Hepatocyte (in vitro differentiated cells): ENCODE results near the gene RETSAT. TPM values are rescaled to one million over a fixed set of nuclear protein-coding genes. Genes with fewer than 3 reads are reported as not detected.
A peak's percentile ranks its signal among the peaks of the same experiment; 100 is the strongest.

Experiments
- DNase-seq: peaks from one replicate; pipeline ENCODE4 v3.0.0-alpha.2; 2016; ENCODE audit warnings: low spot score
- H2AFZ ChIP-seq: fragments of 200-600 bp; sonication (generic); 2 replicates; pipeline ENCODE4 v1.6.0; 2016; ENCODE audit warnings: antibody characterized with exemption, mild to moderate bottlenecking
- H3K27ac ChIP-seq: fragments of 200-600 bp; sonication (generic); 2 replicates; pipeline ENCODE4 v1.5.1; 2016; ENCODE audit warnings: mild to moderate bottlenecking
- H3K27me3 ChIP-seq: fragments of 200-600 bp; sonication (generic); 2 replicates; pipeline ENCODE4 v1.6.1; 2016
- H3K36me3 ChIP-seq: fragments of 200-600 bp; sonication (generic); replicated peaks from 2 replicates; pipeline ENCODE4 v1.5.1; 2016; ENCODE audit warnings: low read depth; ENCODE audit not compliant: insufficient read depth
- H3K4me1 ChIP-seq: fragments of 200-600 bp; sonication (generic); 2 replicates; pipeline ENCODE4 v1.5.1; 2016; ENCODE audit warnings: mild to moderate bottlenecking, moderate library complexity; ENCODE audit not compliant: insufficient read depth
- H3K4me2 ChIP-seq: fragments of 200-600 bp; sonication (generic); 2 replicates; pipeline ENCODE4 v1.6.0; 2016
- H3K4me3 ChIP-seq: fragments of 200-600 bp; sonication (generic); 2 replicates; pipeline ENCODE4 v1.5.1; 2016; ENCODE audit warnings: mild to moderate bottlenecking
- H3K79me2 ChIP-seq: fragments of 200-600 bp; sonication (generic); 2 replicates; pipeline ENCODE4 v1.6.0; 2017; ENCODE audit warnings: mild to moderate bottlenecking
- H3K9me2 ChIP-seq: fragments of 200-600 bp; sonication (generic); replicated peaks from 2 replicates; pipeline ENCODE4 v1.6.0; 2017; ENCODE audit warnings: mild to moderate bottlenecking; ENCODE audit not compliant: insufficient read depth
- H3K9me3 ChIP-seq: fragments of 200-600 bp; sonication (generic); 2 replicates; pipeline ENCODE4 v1.5.1; 2016; ENCODE audit warnings: low read depth, mild to moderate bottlenecking
- H4K20me1 ChIP-seq: fragments of 200-600 bp; sonication (generic); 2 replicates; pipeline ENCODE4 v1.6.0; 2016; ENCODE audit warnings: mild to moderate bottlenecking; ENCODE audit not compliant: insufficient read depth, poor library complexity, severe bottlenecking
- CTCF ChIP-seq: fragments of 200-600 bp; sonication (generic); IDR thresholded peaks from 2 replicates; pipeline ENCODE4 v1.5.1; 2016; ENCODE audit warnings: antibody characterized with exemption, mild to moderate bottlenecking; ENCODE audit not compliant: poor library complexity
- EZH2 ChIP-seq: fragments of 200-600 bp; sonication (generic); IDR thresholded peaks from 2 replicates; pipeline ENCODE4 v1.6.1; 2016; ENCODE audit warnings: antibody characterized with exemption, mild to moderate bottlenecking, borderline replicate concordance
- EZH2phosphoT487 ChIP-seq: fragments of 200-600 bp; sonication (generic); IDR thresholded peaks from one replicate; pipeline ENCODE4 v1.6.1; 2018; ENCODE audit warnings: antibody characterized with exemption, mild to moderate bottlenecking, low read depth, moderate library complexity; ENCODE audit not compliant: unreplicated experiment, severe bottlenecking
- WGBS: methylation state at CpG from one replicate; pipeline ENCODE4 v1.1.6; 2016; ENCODE audit warnings: low lambda C conversion rate; ENCODE audit errors: missing lambda C conversion rate; 5-methylcytosine and 5-hydroxymethylcytosine counted together
- polyA plus RNA-seq: library from polyadenylated mRNA; unstranded; fragments of >200 nt; fragmentation: Nextera tagmentation; extraction: Ambion mirVana; gene quantifications from 2 replicates; pipeline ENCODE4 v1.2.1, GENCODE V29; 2016
- total RNA-seq: library from RNA; depleted of rRNA; stranded (reverse); fragments of >200 nt; gene quantifications from 2 replicates; pipeline ENCODE4 v1.2.3, GENCODE V29; 2014

Gene RETSAT
- total and polyA plus RNA-seq, 2 experiments from 2014 or later: 24.7 to 58.5 TPM

GRCh38 chr2:85329181-85329651 lies 25.1 kb downstream of the RETSAT start:
- Histone ChIP-seq H2AFZ (no peak overlapping the region), H3K36me3 (no peaks in the 10 kb centered on the region), H3K27me3 (no peaks in the 10 kb centered on the region), H3K9me2 (no peaks in the 10 kb centered on the region), H3K9me3 (no peaks in the 10 kb centered on the region), H3K4me2 (peak overlapping the region; percentile 95), H3K79me2 (peaks cover 25% of the 10 kb centered on the region), H3K27ac (no peak overlapping the region), H3K4me3 (no peak overlapping the region), H3K4me1 (peaks cover 9% of the 10 kb centered on the region), H4K20me1 (peaks cover 15% of the 10 kb centered on the region)
- TF ChIP-seq EZH2phosphoT487 (no peak), EZH2 (no peak), CTCF (no peak)
- DNase-seq: no peak

DNA sequence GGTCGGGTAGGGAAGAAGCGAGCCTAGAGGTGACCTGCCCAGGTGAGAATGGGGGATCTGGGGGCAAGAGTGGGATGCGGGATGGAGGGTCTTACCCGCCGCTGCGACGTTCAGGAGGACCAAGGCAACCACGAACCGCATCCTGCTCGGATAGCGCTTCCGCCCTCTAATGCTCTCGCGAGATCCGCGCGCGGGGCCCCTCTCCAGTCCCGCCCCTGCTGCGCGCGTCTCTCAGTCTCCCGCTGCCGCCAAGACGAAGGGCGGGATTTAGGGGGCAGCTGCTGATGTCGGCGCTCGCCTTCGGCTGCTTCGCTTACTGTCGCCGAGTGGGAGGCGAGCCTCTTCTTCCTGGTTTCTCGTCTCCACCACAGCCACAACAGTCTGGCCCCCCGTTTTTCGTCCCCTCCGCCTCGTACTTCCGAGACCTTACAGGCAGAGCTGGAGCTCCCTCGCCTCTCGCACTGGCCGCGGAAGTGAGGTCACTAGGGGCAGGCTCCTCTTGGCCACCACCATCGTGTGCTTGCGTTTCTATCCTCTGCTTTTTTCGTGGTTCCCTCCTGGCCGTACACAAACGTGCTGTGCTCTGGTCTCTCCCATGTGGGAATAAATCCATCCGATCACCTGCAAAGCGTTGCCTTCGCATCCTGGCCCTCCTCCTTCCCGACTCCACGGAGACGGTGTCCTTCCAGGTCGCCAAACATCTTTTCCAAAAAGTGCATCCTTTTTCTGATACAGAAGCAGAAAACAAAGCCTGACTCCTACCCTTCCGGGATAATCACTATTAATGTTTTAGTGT lies 26.3 kb downstream of the RETSAT start, which contains the start of gene TGOLN2:
Gene TGOLN2 (minus strand): TSS at position 168 of the 796 bp plus-strand sequence. CDS start 27 bp downstream, at position 141.
- no peaks in the 10 kb centered on the region for H3K27me3 ChIP-seq
- DNase-seq: peak; percentile 98
- peak within 1 kb of the TSS; percentile 93 for H2AFZ ChIP-seq
- peaks cover 15% of the 10 kb centered on the region for H3K4me1 ChIP-seq
- TF ChIP-seq EZH2 (no peak), CTCF (no peak), EZH2phosphoT487 (no peak)
- no peaks in the 10 kb centered on the region for H3K36me3 ChIP-seq
- peak within 1 kb of the TSS; percentile 57 for H3K4me3 ChIP-seq
- peak within 1 kb of the TSS; percentile 98 for H3K27ac ChIP-seq
- peaks cover 37% of the 10 kb centered on the region for H3K79me2 ChIP-seq
- no peaks in the 10 kb centered on the region for H3K9me2 ChIP-seq
- no peaks in the 10 kb centered on the region for H3K9me3 ChIP-seq
- H4K20me1 ChIP-seq: peaks cover 15% of the 10 kb centered on the region
- peak within 1 kb of the TSS; percentile 95 for H3K4me2 ChIP-seq
- 2% methylated on average over 55 of the region's 57 CpGs for WGBS

- H3K4me1 ChIP-seq: peaks cover 15% of the 10 kb centered on the region
- peak; percentile 62 for DNase-seq
- H3K79me2 ChIP-seq: peaks cover 44% of the 10 kb centered on the region
Observed at GRCh38 chr2:85327160-85327821, 27.0 kb downstream of the RETSAT start.

More at GRCh38 chr2:85327160-85327821, 27.0 kb downstream of the RETSAT start:
- 10% methylated on average over 36 of the region's 41 CpGs for WGBS
- Histone ChIP-seq H3K9me2 (no peaks in the 10 kb centered on the region), H3K36me3 (no peaks in the 10 kb centered on the region), H3K27ac (peak overlapping the region; percentile 98), H3K9me3 (no peaks in the 10 kb centered on the region), H3K4me3 (peak overlapping the region; percentile 57), H3K4me2 (peak overlapping the region; percentile 95), H2AFZ (peak overlapping the region; percentile 49), H4K20me1 (peaks cover 15% of the 10 kb centered on the region), H3K27me3 (no peaks in the 10 kb centered on the region)
- TF ChIP-seq EZH2phosphoT487 (no peak), EZH2 (no peak), CTCF (no peak)
